HG03378 (cell line): ENCODE data around the gene HAND2.

Source experiments
- ATAC-seq: cut with Tn5 transposase; IDR thresholded peaks from one replicate; pipeline ENCODE4 v1.9.1; 2021; ENCODE audit warnings: mild to moderate bottlenecking, moderate library complexity; ENCODE audit not compliant: unreplicated experiment

The HAND2 gene

GRCh38 chr4:173529477-173530325 lies at the start of gene HAND2:
TSS of gene HAND2 (minus strand) at chr4:173530229. CDS start at chr4:173529289, 940 bp downstream.
- no peak for ATAC-seq

- ATAC-seq, result no peak
Observed at GRCh38 chr4:173578956-173579355, 48.9 kb upstream of the HAND2 start.

- no peak for ATAC-seq
Observed at GRCh38 chr4:173577963-173578362, 47.9 kb upstream of the HAND2 start.

- no peak for ATAC-seq
Observed at GRCh38 chr4:173575482-173576152, 45.6 kb upstream of the HAND2 start.

- no peak for ATAC-seq
Observed at GRCh38 chr4:173573725-173574124, 43.7 kb upstream of the HAND2 start.

- no peak for ATAC-seq
Observed at GRCh38 chr4:173573286-173573685, 43.3 kb upstream of the HAND2 start.

- no peak for ATAC-seq
Observed at GRCh38 chr4:173572493-173573129, 42.6 kb upstream of the HAND2 start.

GRCh38 chr4:173571620-173572019 lies 41.6 kb upstream of the HAND2 start:
- no peak for ATAC-seq

GRCh38 chr4:173565281-173565680 lies 35.3 kb upstream of the HAND2 start:
- no peak for ATAC-seq

GRCh38 chr4:173564461-173564860 lies 34.4 kb upstream of the HAND2 start:
- no peak for ATAC-seq

- no peak for ATAC-seq
Observed at GRCh38 chr4:173560896-173561295, 30.9 kb upstream of the HAND2 start.

GRCh38 chr4:173556398-173557131 lies 26.5 kb upstream of the HAND2 start:
- no peak for ATAC-seq

- no peak for ATAC-seq
Observed at GRCh38 chr4:173547889-173548288, 17.9 kb upstream of the HAND2 start.

- ATAC-seq, result no peak
Observed at GRCh38 chr4:173546776-173547175, 16.7 kb upstream of the HAND2 start.

GRCh38 chr4:173545440-173545839 lies 15.4 kb upstream of the HAND2 start:
- ATAC-seq, result no peak

- ATAC-seq, result no peak
Observed at GRCh38 chr4:173543266-173543665, 13.2 kb upstream of the HAND2 start.

- ATAC-seq, result no peak
Observed at GRCh38 chr4:173539986-173540385, 10.0 kb upstream of the HAND2 start.

GRCh38 chr4:173538909-173539445 lies 8.9 kb upstream of the HAND2 start:
- ATAC-seq, result no peak

- no peak for ATAC-seq
Observed at GRCh38 chr4:173538148-173538908, 8.3 kb upstream of the HAND2 start.

- ATAC-seq, result no peak
Observed at GRCh38 chr4:173537613-173538147, 7.7 kb upstream of the HAND2 start.
